Gastroesophageal sphincter (tissue), 4 donors: ENCODE data around the gene CPM. TPM values are rescaled to one million over a fixed set of nuclear protein-coding genes. Genes with fewer than 3 reads are reported as not detected.

ENCODE experiments used
- ATAC-seq: fragments of 150-250 bp; one replicate; pipeline ENCODE4 v1.9.1; 2016; ENCODE audit warnings: mild to moderate bottlenecking, moderate library complexity
- H3K27ac ChIP-seq, 4 donors: fragments of 200-600 bp; sonication (generic) in 3 of 4; 1 replicate in 3 of 4; 2 replicates in 1 of 4; pipeline ENCODE4 v1.5.1; 2016 to 2019
- H3K27me3 ChIP-seq: fragments of 200-600 bp; sonication (generic); one replicate; pipeline ENCODE4 v1.5.1; 2019
- H3K36me3 ChIP-seq, 2 donors: fragments of 200-600 bp; sonication (generic); one replicate each; pipeline ENCODE4 v1.5.1; 2019; ENCODE audit warnings: control low read depth in 1 of 2
- H3K4me1 ChIP-seq, 3 donors: fragments of 200-600 bp; sonication (generic); 1 replicate in 2 of 3; 2 replicates in 1 of 3; pipeline ENCODE4 v1.5.1; 2016 to 2019; ENCODE audit warnings: control low read depth in 2 of 3
- H3K4me3 ChIP-seq, 2 donors: fragments of 200-600 bp; sonication (generic); one replicate each; pipeline ENCODE4 v1.5.1; 2019; ENCODE audit warnings: mild to moderate bottlenecking in 1 of 2, moderate library complexity in 1 of 2
- H3K9me3 ChIP-seq, 3 donors: fragments of 200-600 bp; sonication (generic); one replicate each; pipeline ENCODE4 v1.5.1; 2017 to 2019; ENCODE audit warnings: control low read depth in 2 of 3
- CTCF ChIP-seq, 4 experiments: fragments of 200-600 bp in 2 of 4; fragments of 450-650 bp in 2 of 4; sonication (generic) in 1 of 4; IDR thresholded peaks; one replicate each; pipeline ENCODE4 v1.5.1; 2017 to 2019; ENCODE audit warnings: antibody characterized with exemption in 4 of 4, mild to moderate bottlenecking in 2 of 4, moderate library complexity in 2 of 4
- EP300 ChIP-seq: sonication (generic); formaldehyde crosslinking; IDR thresholded peaks from one replicate; pipeline ENCODE4 v1.6.1; 2017; ENCODE audit warnings: antibody characterized with exemption, mild to moderate bottlenecking
- POLR2A ChIP-seq, 2 donors: fragments of 450-650 bp; IDR thresholded peaks; one replicate each; pipeline ENCODE4 v1.6.1; 2017; ENCODE audit warnings: antibody characterized with exemption in 2 of 2, mild to moderate bottlenecking in 2 of 2, moderate library complexity in 1 of 2
- POLR2AphosphoS5 ChIP-seq: sonication (generic); formaldehyde crosslinking; IDR thresholded peaks from one replicate; pipeline ENCODE4 v1.6.1; 2017; ENCODE audit warnings: antibody characterized with exemption
- WGBS, 2 donors: methylation state at CpG; one replicate each; pipeline ENCODE4 v1.1.5; 2018; ENCODE audit warnings: low coverage in 1 of 2; 5-methylcytosine and 5-hydroxymethylcytosine counted together
- total RNA-seq, 4 donors: library from RNA; depleted of rRNA; stranded (reverse); fragments of >200 nt; gene quantifications; one replicate each; pipeline ENCODE4 v1.1.0, GENCODE V29; 2016

The CPM gene
- total RNA-seq, 4 donors from 2014 or later, result 24.9 to 57.3 (median 50.5) TPM

- H3K9me3 ChIP-seq, result no peaks in the 10 kb centered on the region
- no peaks in the 10 kb centered on the region for H3K27me3 ChIP-seq
- peaks cover 0 to 26% of the 10 kb centered on the region in 2 donors for H3K36me3 ChIP-seq
- TF ChIP-seq POLR2A (IDR thresholded peaks at IDR 0.05) (no peak), CTCF (IDR thresholded peaks at IDR 0.05) (no peak), POLR2AphosphoS5 (no peak), EP300 (no peak)
- ATAC-seq, result no peak
- no peaks in the 10 kb centered on the region for H3K4me1 ChIP-seq
- no peak overlapping the region for H3K27ac ChIP-seq
- no peak overlapping the region for H3K4me3 ChIP-seq
- WGBS, 2 donors, result 69 to 100% methylated on average over 2 to 3 of the region's 6 CpGs
Measured at GRCh38 chr12:68870443-68870842, 62.5 kb downstream of the CPM start.

DNA sequence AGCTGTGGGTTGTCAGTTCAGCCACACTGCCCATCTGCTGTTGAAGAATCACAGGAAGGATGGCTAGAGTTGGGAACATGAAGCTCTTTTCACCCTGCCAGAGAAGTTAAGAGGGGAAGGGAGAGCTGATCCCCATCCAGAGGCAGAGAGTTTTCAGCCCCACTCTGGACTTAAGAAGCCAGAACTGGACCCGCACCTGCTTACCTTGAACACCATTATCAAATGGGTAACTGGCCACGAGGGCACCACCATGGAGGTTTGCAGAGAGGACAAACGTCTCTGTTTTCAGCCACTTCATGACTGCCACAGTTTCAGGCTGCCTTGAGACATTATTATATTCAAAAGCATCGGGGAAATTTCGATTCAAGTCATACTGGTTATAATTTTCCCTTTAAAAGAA lies 63.0 kb downstream of the CPM start:
- H3K36me3 ChIP-seq, result peaks cover 0 to 26% of the 10 kb centered on the region in 2 donors
- no peak for ATAC-seq
- H3K4me1 ChIP-seq, result no peaks in the 10 kb centered on the region
- TF ChIP-seq EP300, result no peak
- no peak overlapping the region for H3K27ac ChIP-seq
- 90 to 91% methylated on average over 5 of the region's 5 CpGs for WGBS, 2 donors
- H3K4me3 ChIP-seq, result no peak overlapping the region
- no peaks in the 10 kb centered on the region for H3K27me3 ChIP-seq
- no peaks in the 10 kb centered on the region for H3K9me3 ChIP-seq

GRCh38 chr12:68868043-68868790 lies 64.8 kb downstream of the CPM start:
- Histone ChIP-seq H3K36me3 (peaks cover 0 to 26% of the 10 kb centered on the region in 2 donors), H3K27me3 (no peaks in the 10 kb centered on the region), H3K27ac (no peak overlapping the region), H3K9me3 (no peaks in the 10 kb centered on the region), H3K4me3 (no peak overlapping the region), H3K4me1 (peaks cover 0 to 6% (median 0%) of the 10 kb centered on the region in 3 donors)
- WGBS, 2 donors, result 65 to 80% methylated on average over 5 to 9 of the region's 10 CpGs
- ATAC-seq, result no peak
- TF ChIP-seq POLR2A (IDR thresholded peaks at IDR 0.05) (no peak), EP300 (no peak), CTCF (IDR thresholded peaks at IDR 0.05) (no peak), POLR2AphosphoS5 (no peak)

DNA sequence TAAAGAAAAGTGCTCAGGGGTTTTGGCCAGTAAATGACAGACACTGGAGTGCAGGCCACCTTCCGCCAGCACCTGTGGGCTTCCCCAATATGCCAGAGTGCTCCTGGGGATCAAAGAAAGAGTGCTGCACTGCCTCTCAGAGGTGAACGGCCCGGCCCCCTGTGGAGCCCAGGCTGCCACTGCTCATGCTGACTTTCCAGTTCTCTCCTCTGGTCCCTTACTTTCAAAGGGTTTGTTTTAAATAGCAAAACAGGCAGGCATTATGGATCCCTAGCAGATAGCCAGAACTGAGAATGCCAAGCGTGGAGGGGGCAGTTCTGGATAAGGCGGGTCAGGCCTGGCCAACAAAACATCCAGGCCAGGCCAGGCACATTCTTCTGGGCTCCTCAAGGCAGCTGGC lies 65.4 kb downstream of the CPM start:
- 100% methylated on average over 1 of the region's 5 CpGs for WGBS, 2 donors

DNA sequence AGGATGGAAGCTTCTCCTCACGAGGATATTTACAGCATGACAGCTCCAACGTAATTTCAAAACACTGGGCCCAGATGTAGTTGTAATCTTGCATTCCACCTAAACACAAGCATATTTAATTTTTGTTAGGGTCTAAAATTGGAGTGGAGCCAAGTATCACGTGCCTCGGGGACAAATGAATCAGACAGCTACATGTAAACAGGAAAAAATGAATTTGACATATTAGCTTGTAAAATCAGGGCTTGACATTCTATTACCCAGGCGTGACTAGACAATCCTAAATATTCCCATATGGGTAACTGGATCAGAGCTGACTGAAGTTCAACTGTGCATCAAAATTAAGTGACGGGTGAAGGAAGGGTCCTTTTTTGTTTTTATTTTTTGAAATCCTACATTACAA lies 66.0 kb downstream of the CPM start:
- Histone ChIP-seq H3K4me1 (peaks cover 0 to 6% (median 0%) of the 10 kb centered on the region in 3 donors), H3K36me3 (peaks cover 0 to 26% of the 10 kb centered on the region in 2 donors), H3K9me3 (no peaks in the 10 kb centered on the region), H3K27me3 (no peaks in the 10 kb centered on the region), H3K27ac (no peak overlapping the region), H3K4me3 (no peak overlapping the region)
- 46 to 49% methylated on average over 6 of the region's 6 CpGs for WGBS, 2 donors
- TF ChIP-seq POLR2A (IDR thresholded peaks at IDR 0.05), result no peak
- no peak for TF ChIP-seq POLR2AphosphoS5
- TF ChIP-seq CTCF (IDR thresholded peaks at IDR 0.05), result no peak
- no peak for TF ChIP-seq EP300
- ATAC-seq, result no peak

More for the DNA sequence above, 65.4 kb downstream of the CPM start:
- peaks cover 0 to 26% of the 10 kb centered on the region in 2 donors for H3K36me3 ChIP-seq
- H3K27me3 ChIP-seq, result no peaks in the 10 kb centered on the region
- no peaks in the 10 kb centered on the region for H3K9me3 ChIP-seq
- H3K4me1 ChIP-seq, result peaks cover 0 to 6% (median 0%) of the 10 kb centered on the region in 3 donors
- TF ChIP-seq POLR2A (IDR thresholded peaks at IDR 0.05) (no peak), EP300 (no peak), POLR2AphosphoS5 (no peak), CTCF (IDR thresholded peaks at IDR 0.05) (no peak)
- no peak overlapping the region for H3K27ac ChIP-seq
- no peak for ATAC-seq
- H3K4me3 ChIP-seq, result no peak overlapping the region
